ENCODE measurements around the gene TRIM63. TPM values are rescaled to one million over a fixed set of nuclear protein-coding genes. Genes with fewer than 3 reads are reported as not detected.

TRIM63 gene
- total RNA-seq, 1 experiment from 2014 or later, result not detected

DNA sequence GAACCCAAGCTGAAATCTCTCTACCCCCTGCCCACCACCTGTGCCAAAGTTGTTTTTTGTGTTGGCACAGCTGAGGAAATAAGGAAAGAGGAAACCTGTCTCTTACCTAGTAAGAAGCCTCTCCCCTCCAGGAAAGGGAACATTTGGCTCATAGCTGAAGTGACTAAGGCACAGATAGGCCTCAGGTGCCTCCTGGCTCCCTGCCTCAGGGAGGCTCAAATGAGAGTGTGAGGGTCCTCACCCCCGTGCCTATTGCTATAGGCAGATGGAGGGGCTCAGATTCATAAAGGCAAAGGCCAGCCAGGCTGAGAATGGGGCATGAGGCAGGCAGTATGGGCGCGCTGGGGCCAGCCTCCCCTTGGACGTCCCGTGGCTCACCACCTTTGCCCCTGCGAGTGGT, 29.0 kb downstream of the TRIM63 start (continued):
- TF ChIP-seq PRDM15 (CRISPR knock-in tag; IDR thresholded peaks at IDR 0.05) (no peak), EMX1 (CRISPR knock-in tag; IDR thresholded peaks at IDR 0.05) (no peak), PRRX2 (CRISPR knock-in tag; IDR thresholded peaks at IDR 0.05) (no peak)
- TF ChIP-seq, protein P1, sequence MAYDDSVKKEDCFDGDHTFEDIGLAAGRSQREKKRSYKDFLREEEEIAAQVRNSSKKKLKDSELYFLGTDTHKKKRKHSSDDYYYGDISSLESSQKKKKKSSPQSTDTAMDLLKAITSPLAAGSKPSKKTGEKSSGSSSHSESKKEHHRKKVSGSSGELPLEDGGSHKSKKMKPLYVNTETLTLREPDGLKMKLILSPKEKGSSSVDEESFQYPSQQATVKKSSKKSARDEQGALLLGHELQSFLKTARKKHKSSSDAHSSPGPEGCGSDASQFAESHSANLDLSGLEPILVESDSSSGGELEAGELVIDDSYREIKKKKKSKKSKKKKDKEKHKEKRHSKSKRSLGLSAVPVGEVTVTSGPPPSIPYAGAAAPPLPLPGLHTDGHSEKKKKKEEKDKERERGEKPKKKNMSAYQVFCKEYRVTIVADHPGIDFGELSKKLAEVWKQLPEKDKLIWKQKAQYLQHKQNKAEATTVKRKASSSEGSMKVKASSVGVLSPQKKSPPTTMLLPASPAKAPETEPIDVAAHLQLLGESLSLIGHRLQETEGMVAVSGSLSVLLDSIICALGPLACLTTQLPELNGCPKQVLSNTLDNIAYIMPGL (CRISPR knock-in tag; IDR thresholded peaks at IDR 0.05), result no peak

DNA sequence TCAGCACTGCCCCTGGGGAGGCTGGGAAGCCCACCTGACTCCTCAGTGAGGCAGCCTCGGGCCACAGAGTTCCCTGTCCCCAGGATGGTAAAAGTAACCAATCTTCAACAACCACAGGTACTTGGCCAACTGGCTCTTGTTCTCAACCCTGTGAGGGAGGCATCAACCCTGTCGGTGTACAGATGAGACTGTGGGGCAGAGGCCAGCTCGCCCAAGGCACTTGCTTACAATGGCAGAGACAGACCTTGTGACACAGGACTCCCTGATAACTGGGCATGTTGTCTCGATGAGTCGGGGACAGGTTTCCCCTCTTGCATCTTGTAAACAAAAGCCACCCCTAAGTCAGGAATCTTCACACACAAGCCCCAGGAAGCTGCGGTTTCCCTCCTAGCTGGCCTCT, 29.5 kb downstream of the TRIM63 start:
- POLR2A ChIA-PET, result no interaction called here
- no peaks in the 10 kb centered on the region for H3K9me3 Mint-ChIP-seq
- H3K27ac Mint-ChIP-seq, result no peak overlapping the region
- no peak overlapping the region for H3K4me3 Mint-ChIP-seq
- CTCF ChIA-PET, result interaction anchor here (6.2 kb wide), 1 partner anchor 106 kb away, joined by 136 read pairs; no protein-coding TSS in a partner anchor
- no peak for DNase-seq (ENCODE audit: low spot score)
- peaks cover 55% of the 10 kb centered on the region for H3K27me3 Mint-ChIP-seq (ENCODE audit: low read depth)
- H3K4me1 Mint-ChIP-seq, result peaks cover 8% of the 10 kb centered on the region
- TF ChIP-seq NR2C2 (CRISPR knock-in tag; IDR thresholded peaks at IDR 0.05) (no peak), FOXJ3 (CRISPR knock-in tag; IDR thresholded peaks at IDR 0.05; ENCODE audit: borderline replicate concordance) (no peak), ATF3 (CRISPR knock-in tag; conservative IDR thresholded peaks at IDR 0.05) (no peak), RORB (CRISPR knock-in tag; IDR thresholded peaks at IDR 0.05) (no peak), ATF6 (CRISPR knock-in tag; IDR thresholded peaks at IDR 0.05) (no peak), ZNF263 (CRISPR knock-in tag; IDR thresholded peaks at IDR 0.05; ENCODE audit: low read depth) (no peak), GRHL2 (CRISPR knock-in tag; IDR thresholded peaks at IDR 0.05; ENCODE audit: insufficient replicate concordance, severe bottlenecking) (no peak), MXD4 (CRISPR knock-in tag; IDR thresholded peaks at IDR 0.05; ENCODE audit: borderline replicate concordance) (no peak), PRRX2 (CRISPR knock-in tag; IDR thresholded peaks at IDR 0.05) (no peak), CREB1 (CRISPR knock-in tag; IDR thresholded peaks at IDR 0.05) (no peak), ESRRA (CRISPR knock-in tag; IDR thresholded peaks at IDR 0.05; ENCODE audit: borderline replicate concordance) (no peak), ZSCAN18 (CRISPR knock-in tag; IDR thresholded peaks at IDR 0.05) (no peak), ZNF281 (CRISPR knock-in tag; IDR thresholded peaks at IDR 0.05) (no peak), ZNF423 (CRISPR knock-in tag; IDR thresholded peaks at IDR 0.05) (no peak)
- TF ChIP-seq, protein P2, sequence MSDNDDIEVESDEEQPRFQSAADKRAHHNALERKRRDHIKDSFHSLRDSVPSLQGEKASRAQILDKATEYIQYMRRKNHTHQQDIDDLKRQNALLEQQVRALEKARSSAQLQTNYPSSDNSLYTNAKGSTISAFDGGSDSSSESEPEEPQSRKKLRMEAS (CRISPR knock-in tag; IDR thresholded peaks at IDR 0.05), result no peak
- TF ChIP-seq, protein P1 (CRISPR knock-in tag; IDR thresholded peaks at IDR 0.05), result no peak
- H3K36me3 Mint-ChIP-seq, result no peaks in the 10 kb centered on the region
- no peak for ATAC-seq
